ENCODE measurements around the gene TOR3A.
"Not testable (repeated sequence)": the region's sequence is repeated elsewhere in the genome, so short reads cannot be mapped to it uniquely, and the experiment has no call there.

Gene TOR3A

GRCh38 chr1:179104611-179105250 lies 22.9 kb downstream of the TOR3A start:
- no peak for DNase-seq (ENCODE audit: low spot score)

- no peak for DNase-seq (ENCODE audit: low spot score)
Measured at GRCh38 chr1:179105393-179105792, 23.5 kb downstream of the TOR3A start.

GRCh38 chr1:179107706-179108629 lies 26.1 kb downstream of the TOR3A start:
- DNase-seq (ENCODE audit: low spot score) = no peak

DNA sequence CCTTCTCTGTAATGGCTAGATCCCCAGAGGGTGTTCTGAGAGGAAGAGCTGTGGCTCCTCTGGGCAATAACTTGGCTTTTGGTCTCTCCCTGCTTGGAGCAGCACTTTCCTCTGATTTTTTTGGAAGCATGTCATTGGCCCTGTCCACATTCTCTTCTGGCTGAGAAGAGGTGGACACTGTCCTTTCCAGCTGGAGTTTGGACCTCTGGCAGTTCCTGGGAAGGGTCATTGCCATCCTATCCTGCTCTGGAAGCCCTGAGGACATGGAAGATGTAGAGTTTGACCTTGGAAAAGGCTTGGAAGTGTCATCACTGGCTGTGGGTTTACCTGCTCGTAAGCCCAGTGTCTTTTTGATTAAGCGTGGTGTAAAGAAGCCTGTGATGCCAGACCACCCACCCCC lies 26.8 kb downstream of the TOR3A start:
- DNase-seq (ENCODE audit: low spot score) = no peak

DNA sequence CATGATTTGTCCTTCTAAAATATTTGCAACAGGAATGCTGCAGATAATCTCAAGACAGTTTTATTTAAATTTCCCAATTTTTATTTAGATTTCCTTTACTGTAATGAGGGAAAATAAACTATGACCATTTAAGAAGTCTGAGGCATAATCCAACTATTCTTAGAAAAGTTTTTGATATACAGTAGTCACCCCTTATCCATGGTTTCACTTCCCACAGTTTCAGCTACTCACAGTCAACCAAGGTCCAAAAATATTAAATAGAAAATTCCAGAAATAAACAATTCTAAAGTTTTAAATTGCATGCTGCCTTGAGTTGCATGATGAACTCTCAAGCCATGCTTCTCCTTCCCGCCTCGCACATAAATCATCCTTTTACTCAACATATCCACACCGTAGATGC lies 33.3 kb downstream of the TOR3A start:
- DNase-seq (ENCODE audit: low spot score) = no peak

GRCh38 chr1:179119513-179119912 lies 37.6 kb downstream of the TOR3A start:
- DNase-seq (ENCODE audit: low spot score) = no peak

DNA sequence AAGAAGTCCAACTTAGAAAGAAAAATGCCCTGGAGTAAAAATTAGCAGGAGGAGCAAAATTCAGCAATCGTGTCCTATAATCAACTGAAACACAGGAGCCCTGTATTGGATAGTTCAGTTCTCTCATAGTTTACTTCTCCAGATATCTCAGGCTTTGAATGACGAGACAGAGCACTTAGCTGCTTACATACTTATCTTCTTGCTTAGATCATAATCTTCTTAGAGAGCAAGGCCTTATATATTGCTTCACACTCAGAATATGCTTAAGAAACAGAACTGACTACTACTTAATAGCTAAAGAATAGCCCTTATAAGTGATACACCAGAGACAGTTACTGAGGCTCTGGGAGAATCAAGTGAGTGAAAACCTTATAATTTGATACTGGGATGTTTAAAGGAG lies 38.9 kb downstream of the TOR3A start:
- no peak for DNase-seq (ENCODE audit: low spot score)

GRCh38 chr1:179121159-179121938 lies 39.5 kb downstream of the TOR3A start:
- no peak for DNase-seq (ENCODE audit: low spot score)

DNA sequence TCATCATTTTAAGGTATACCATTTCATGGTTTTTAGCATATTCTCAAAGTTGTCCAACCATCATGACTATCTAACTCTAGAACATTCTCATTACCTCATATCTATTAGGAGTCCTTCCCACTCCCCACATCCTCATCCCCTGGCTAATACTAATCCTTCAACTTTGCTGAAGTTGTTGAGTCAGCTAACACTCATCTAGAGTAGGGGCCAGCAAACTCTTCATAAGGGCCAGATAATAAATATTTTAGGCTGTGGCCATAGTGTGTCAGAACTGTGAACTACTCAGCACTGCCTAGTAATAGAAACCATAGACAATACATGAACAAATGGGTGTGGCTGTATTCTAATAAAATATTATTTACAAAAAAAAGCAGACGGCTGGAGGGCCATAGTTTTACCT lies 43.0 kb downstream of the TOR3A start:
- no peak for DNase-seq (ENCODE audit: low spot score)

DNA sequence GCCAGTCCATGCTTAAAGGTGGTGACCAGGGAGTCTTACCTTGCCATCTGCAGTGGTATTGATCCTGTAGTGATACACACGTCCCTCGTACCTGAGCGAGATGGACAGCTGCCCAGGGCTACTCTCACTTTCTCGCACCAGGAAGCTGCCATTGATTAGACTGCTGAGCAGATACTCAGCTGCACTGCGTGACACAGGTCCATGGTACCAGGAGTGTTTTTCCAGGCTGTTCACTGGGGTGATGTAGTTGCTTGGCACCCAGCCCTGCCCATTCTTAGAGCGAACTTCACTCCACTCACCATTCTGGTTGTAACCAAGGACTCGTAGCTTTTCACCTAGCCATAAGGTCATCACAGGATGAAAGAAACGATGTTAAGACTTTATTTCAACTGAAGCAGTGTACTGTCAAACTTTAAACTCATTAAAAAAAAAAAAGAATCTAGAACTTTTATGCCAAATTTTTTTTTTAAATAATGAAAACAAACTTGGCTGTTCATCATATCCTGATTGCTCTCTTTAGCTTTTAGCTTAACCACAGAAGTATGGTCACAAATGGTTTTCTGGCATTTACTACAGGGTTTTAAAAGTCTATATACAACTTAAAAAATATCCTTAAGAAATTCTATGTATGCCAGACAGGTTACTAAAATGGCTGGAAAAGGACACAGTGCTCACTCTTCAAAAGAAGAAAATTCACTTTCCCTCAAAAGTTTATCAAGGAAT lies 44.6 kb downstream of the TOR3A start:
- no peak for DNase-seq (ENCODE audit: low spot score)

DNA sequence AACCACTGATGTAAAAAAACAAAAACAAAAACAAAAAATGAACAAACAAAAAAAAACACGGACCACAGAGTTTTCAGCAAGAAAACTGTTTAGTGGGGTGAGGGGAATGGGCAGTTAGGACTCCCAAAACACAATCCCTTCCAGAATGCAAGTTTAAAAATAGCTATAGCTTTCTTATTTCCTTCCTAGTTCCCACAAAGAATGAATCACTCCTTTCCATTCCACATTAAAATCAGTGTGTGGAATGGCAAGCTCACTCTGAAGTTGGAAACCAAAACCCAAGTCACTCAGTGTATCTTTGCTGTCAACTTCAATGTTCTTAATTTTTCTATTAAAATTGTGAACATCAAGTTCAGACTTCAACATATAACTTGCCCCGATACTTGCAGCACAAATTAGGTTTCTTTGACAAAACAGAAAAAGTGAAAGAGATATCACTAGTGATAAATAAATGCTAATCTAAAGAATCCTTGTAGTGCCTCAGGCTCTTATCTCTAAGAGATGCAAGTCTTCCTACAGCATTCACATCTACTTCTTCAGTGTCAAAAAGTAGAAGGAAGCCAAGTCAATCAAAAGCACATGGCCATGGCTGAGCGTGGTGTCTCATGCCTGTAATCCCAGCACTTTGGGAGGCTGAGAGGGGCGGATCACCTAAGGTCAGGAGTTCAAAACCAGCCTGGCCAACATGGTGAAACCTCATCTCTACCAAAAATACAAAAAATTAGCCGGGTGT lies 45.5 kb downstream of the TOR3A start:
- no peak for DNase-seq (ENCODE audit: low spot score)

DNA sequence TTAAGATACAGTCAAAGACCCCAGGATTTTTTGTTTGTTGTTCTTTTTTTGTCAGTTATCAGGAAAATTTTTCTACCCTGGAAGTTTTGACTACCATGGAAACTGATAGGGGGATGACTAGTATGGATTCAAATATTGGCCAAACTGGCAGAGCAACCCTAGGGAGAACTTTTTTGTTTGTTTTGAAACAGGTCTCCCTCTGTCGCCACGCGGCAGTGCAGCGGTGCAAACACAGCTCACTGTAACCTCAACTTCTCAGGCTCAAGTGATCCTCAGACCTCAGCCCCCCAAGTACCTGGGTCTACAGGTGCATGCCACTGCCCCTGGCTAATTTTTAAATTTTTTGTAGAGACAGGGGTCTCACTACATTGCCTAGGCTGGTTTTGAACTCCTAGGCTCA lies 46.6 kb downstream of the TOR3A start:
- no peak for DNase-seq (ENCODE audit: low spot score)

DNA sequence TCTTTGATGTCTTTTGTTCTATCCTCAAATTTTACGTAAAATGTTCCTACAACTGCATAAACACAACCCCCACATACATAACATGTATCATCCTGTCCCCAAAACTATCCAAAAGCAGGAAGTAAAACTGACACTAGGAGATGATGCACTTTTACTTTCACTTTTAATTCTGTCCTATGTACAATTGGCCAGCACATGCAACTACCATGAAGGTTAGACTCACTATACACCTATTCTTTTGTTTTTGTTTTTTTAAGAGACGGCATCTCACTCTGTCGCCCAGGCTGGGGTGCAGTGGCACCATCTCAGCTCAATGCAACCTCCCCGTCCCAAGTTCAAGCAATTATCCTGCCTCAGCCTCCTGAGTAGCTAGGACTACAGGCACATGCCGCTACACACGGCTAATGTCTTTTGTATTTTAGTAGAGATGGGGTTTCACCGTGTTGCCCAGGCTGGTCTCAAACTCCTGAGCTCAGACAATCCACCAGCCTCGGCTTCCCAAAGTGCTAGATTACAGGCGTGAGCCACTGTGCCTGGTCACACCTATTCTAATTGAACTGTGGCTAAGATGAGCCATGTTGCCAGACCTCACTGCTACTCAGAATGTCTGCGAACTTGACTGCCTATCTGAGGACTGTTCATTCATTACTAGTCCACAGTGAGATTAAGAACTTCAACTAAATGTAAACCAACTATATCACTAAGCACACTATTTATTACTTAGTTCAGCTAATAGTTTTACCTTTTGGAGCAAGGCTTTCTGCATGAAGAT lies 48.0 kb downstream of the TOR3A start:
- DNase-seq (ENCODE audit: low spot score) = no peak

- DNase-seq (ENCODE audit: low spot score) = not testable (repeated sequence)
Measured at GRCh38 chr1:179135168-179135567, 53.3 kb downstream of the TOR3A start.

DNA sequence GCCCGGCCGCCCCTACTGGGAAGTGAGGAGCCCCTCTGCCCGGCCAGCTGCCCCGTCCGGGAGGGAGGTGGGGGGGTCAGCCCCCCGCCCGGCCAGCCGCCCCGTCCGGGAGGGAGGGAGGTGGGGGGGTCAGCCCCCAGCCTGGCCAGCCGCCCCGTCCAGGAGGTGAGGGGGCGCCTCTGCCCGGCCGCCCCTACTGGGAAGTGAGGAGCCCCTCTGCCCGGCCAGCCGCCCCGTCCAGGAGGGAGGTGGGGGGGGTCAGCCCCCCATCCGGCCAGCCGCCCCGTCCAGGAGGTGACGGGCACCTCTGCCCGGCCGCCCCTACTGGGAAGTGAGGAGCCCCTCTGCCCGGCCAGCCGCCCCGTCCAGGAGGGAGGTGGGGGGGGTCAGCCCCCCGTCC lies 53.8 kb downstream of the TOR3A start:
- not testable (repeated sequence) for DNase-seq (ENCODE audit: low spot score)

- no peak for DNase-seq (ENCODE audit: low spot score)
Measured at GRCh38 chr1:179137617-179138255, 55.9 kb downstream of the TOR3A start.

DNA sequence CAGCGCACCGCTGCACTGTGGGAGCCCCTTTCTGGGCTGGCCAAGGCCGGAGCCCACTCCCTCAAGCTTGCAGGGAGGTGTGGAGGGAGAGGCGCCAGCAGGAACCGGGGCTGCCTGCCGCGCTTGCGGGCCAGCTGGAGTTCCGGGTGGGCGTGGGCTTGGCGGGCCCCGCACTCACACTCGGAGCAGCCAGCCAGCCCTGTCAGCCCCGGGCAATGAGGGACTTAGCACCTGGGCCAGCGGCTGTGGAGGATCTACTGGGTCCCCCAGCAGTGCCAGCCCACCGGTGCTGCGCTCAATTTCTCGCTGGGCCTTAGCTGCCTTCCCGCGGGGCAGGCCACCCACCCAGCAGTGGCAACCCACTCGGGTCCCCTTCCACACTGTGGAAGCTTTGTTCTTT lies 56.9 kb downstream of the TOR3A start:
- DNase-seq (ENCODE audit: low spot score) = not testable (repeated sequence)

- no peak for DNase-seq (ENCODE audit: low spot score)
Measured at GRCh38 chr1:179141592-179142251, 59.9 kb downstream of the TOR3A start.

- no peak for DNase-seq (ENCODE audit: low spot score)
Measured at GRCh38 chr1:179142889-179143299, 61.0 kb downstream of the TOR3A start.
